COLO668 (cell line): ENCODE data around the gene KIAA2012.

Experiments
- DNase-seq: peaks from one replicate; lab custom pipeline; 2025; ENCODE audit not compliant: unreplicated experiment; lab: John Stamatoyannopoulos, UW

KIAA2012 gene

GRCh38 chr2:202148515-202149154 lies 75.6 kb downstream of the KIAA2012 start:
- DNase-seq = no peak

GRCh38 chr2:202149155-202149762 lies 76.2 kb downstream of the KIAA2012 start:
- no peak for DNase-seq

GRCh38 chr2:202149936-202150335 lies 76.9 kb downstream of the KIAA2012 start:
- DNase-seq = no peak

- no peak for DNase-seq
Measured at GRCh38 chr2:202152104-202152715, 79.2 kb downstream of the KIAA2012 start.

GRCh38 chr2:202154613-202155012 lies 81.6 kb downstream of the KIAA2012 start:
- DNase-seq = no peak

GRCh38 chr2:202157211-202157990 lies 84.3 kb downstream of the KIAA2012 start:
- no peak for DNase-seq

GRCh38 chr2:202158796-202159195 lies 85.7 kb downstream of the KIAA2012 start:
- no peak for DNase-seq

- no peak for DNase-seq
Measured at GRCh38 chr2:202161151-202161835, 88.2 kb downstream of the KIAA2012 start.

- no peak for DNase-seq
Measured at GRCh38 chr2:202164411-202164810, 91.4 kb downstream of the KIAA2012 start.

GRCh38 chr2:202165208-202165607 lies 92.2 kb downstream of the KIAA2012 start:
- no peak for DNase-seq

- no peak for DNase-seq
Measured at GRCh38 chr2:202165945-202166344, 92.9 kb downstream of the KIAA2012 start.

GRCh38 chr2:202169131-202169530 lies 96.1 kb downstream of the KIAA2012 start:
- DNase-seq = no peak

- no peak for DNase-seq
Measured at GRCh38 chr2:202169832-202170424, 96.9 kb downstream of the KIAA2012 start.

- no peak for DNase-seq
Measured at GRCh38 chr2:202171241-202171825, 98.3 kb downstream of the KIAA2012 start.

GRCh38 chr2:202172439-202173211 lies 99.6 kb downstream of the KIAA2012 start:
- no peak for DNase-seq

GRCh38 chr2:202178346-202178958 lies 105.4 kb downstream of the KIAA2012 start:
- DNase-seq = peak; percentile 31

GRCh38 chr2:202184557-202184956 lies 111.5 kb downstream of the KIAA2012 start:
- DNase-seq = no peak

- no peak for DNase-seq
Measured at GRCh38 chr2:202185156-202185555, 112.1 kb downstream of the KIAA2012 start.

- no peak for DNase-seq
Measured at GRCh38 chr2:202186641-202187202, 113.7 kb downstream of the KIAA2012 start.
